Stimulated activated CD8-positive, alpha-beta memory T cell treated with anti-CD3 and anti-CD28 coated beads, Interleukin-4, amount 100 ng/mL, for 1 hour (primary cell): Measurements from ENCODE around the gene RALGDS.

Experiments
- DNase-seq, 2 donors: peaks; one replicate each; pipeline ENCODE4 v3.0.0-alpha.2; 2020; ENCODE audit warnings: low read depth in 2 of 2, low spot score in 1 of 2

Gene RALGDS

GRCh38 chr9:133137451-133138231, 16.6 kb upstream of the RALGDS start:
- no peak for DNase-seq

GRCh38 chr9:133135146-133135745, 14.2 kb upstream of the RALGDS start:
- DNase-seq, result no peak

- no peak for DNase-seq
Measured at GRCh38 chr9:133134388-133135145, 13.5 kb upstream of the RALGDS start.

GRCh38 chr9:133133681-133134387, 12.8 kb upstream of the RALGDS start:
- peak; percentile 71 to 81 for DNase-seq

GRCh38 chr9:133132174-133132573, 11.1 kb upstream of the RALGDS start:
- DNase-seq, result no peak

GRCh38 chr9:133131506-133131905, 10.5 kb upstream of the RALGDS start:
- no peak for DNase-seq

GRCh38 chr9:133130685-133131244, 9.7 kb upstream of the RALGDS start:
- DNase-seq, result no peak

GRCh38 chr9:133129001-133129795, 8.2 kb upstream of the RALGDS start:
- no peak for DNase-seq

- no peak for DNase-seq
Measured at GRCh38 chr9:133128152-133128551, 7.1 kb upstream of the RALGDS start.

GRCh38 chr9:133127340-133127981, 6.4 kb upstream of the RALGDS start:
- DNase-seq, result no peak

GRCh38 chr9:133126697-133127339, 5.8 kb upstream of the RALGDS start:
- no peak for DNase-seq

- DNase-seq, result no peak
Measured at GRCh38 chr9:133125941-133126696, 5.1 kb upstream of the RALGDS start.

GRCh38 chr9:133124907-133125275, 3.9 kb upstream of the RALGDS start:
- no peak for DNase-seq

- DNase-seq, result no peak
Measured at GRCh38 chr9:133124123-133124906, 3.3 kb upstream of the RALGDS start.

GRCh38 chr9:133122935-133123611, 2.0 kb upstream of the RALGDS start:
- DNase-seq, result no peak

GRCh38 chr9:133122605-133122934, 1.5 kb upstream of the RALGDS start:
- no peak for DNase-seq

GRCh38 chr9:133121915-133122550, 993 bp upstream of the RALGDS start:
- no peak for DNase-seq
